ENCODE results near the gene ATP11A. TPM values are rescaled to one million over a fixed set of nuclear protein-coding genes. Genes with fewer than 3 reads are reported as not detected.

The ATP11A gene
- total and polyA plus RNA-seq, 9 of the 15 experiments (the other 6 are each of a cell fraction or from before 2014, with no cell fraction given) = 0.38 to 34.2 (median 4.2) TPM

DNA sequence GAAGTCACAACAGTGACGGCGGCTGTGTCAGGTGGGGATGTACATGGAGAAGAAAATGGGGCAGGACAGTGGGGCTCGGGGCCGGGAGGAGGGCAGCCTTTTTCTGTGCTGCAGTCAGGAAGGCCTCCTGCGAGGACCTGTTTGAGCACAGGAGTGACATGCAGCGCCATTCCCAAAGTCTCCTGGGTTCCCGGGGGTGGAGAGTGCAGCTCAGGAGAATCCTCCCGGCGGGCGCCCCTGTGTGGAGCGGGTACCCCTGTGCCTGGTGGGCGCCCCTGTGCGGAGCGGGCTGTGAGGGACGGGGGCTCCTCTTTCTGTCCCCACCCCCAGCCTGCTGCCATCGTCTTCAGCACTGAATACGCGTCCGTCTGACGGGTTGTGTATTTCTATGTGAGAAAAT is 62.4 kb downstream of the ATP11A start:
- no peak overlapping the region for H3K9ac ChIP-seq (ENCODE audit: insufficient read depth in 1 of 2, low read depth in 2 of 2, low read length in 2 of 2)
- no peaks in the 10 kb centered on the region; the same call in 2 of the 3 replicates for H3K36me3 ChIP-seq (ENCODE audit: control insufficient read depth, insufficient read depth, low read length)
- no peak overlapping the region for H3K4me2 ChIP-seq (ENCODE audit: insufficient read depth, low read length)
- H2AFZ ChIP-seq (ENCODE audit: low read depth, low read length) = no peak overlapping the region
- no peaks in the 10 kb centered on the region for H3K9me3 ChIP-seq (replicated peaks; ENCODE audit: control insufficient read depth, insufficient read depth, low read depth, low read length)
- intact Hi-C loops (cut with micrococcal nuclease) (no loop called here), in situ Hi-C loops (cut with MboI) (no loop called here)
- H3K4me3 ChIP-seq = no peak overlapping the region
- FAIRE-seq (no peak), ATAC-seq (no peak), DNase-seq (ENCODE audit: extremely low read depth in 1 of 4, low spot score in 3 of 4) (no peak)
- H3K4me1 ChIP-seq (replicated peaks in 1 of 2; ENCODE audit: control insufficient read depth in 2 of 2, insufficient read depth in 2 of 2, low read length in 2 of 2) = peaks cover 0 to 8% of the 10 kb centered on the region in 2 experiments; a peak in 2 of 5 replicates
- peaks cover 7% of the 10 kb centered on the region; the same call in 1 of the 2 replicates for H4K20me1 ChIP-seq (replicated peaks; ENCODE audit: control insufficient read depth, insufficient read depth, low read length)
- H3K79me2 ChIP-seq (ENCODE audit: control insufficient read depth, insufficient read depth, low read length) = no peaks in the 10 kb centered on the region; the same call in none of the 3 replicates
- ChIA-PET CTCF (ENCODE audit: low intra/inter-chr PET ratio) (no interaction called here), POLR2A (no interaction called here)
- H3K9me1 ChIP-seq (ENCODE audit: control insufficient read depth, insufficient read depth, low read length) = no peaks in the 10 kb centered on the region
- no TSS peak for BruUV-seq (replicated peaks)
- no peaks in the 10 kb centered on the region for H3K27me3 ChIP-seq (ENCODE audit: control insufficient read depth in 2 of 2, insufficient read depth in 2 of 2, low read length in 2 of 2)
- no peak overlapping the region for H3K27ac ChIP-seq (ENCODE audit: extremely low read depth, low read depth, low read length)
- 94% methylated on average over 12 of the region's 20 CpGs for WGBS (ENCODE audit: insufficient coverage, low coverage, missing lambda C conversion rate)
- no peak for TF ChIP-seq ESRRB (CRISPR knock-in tag; IDR thresholded peaks at IDR 0.05; ENCODE audit: borderline replicate concordance)
- TF ChIP-seq, protein P1, sequence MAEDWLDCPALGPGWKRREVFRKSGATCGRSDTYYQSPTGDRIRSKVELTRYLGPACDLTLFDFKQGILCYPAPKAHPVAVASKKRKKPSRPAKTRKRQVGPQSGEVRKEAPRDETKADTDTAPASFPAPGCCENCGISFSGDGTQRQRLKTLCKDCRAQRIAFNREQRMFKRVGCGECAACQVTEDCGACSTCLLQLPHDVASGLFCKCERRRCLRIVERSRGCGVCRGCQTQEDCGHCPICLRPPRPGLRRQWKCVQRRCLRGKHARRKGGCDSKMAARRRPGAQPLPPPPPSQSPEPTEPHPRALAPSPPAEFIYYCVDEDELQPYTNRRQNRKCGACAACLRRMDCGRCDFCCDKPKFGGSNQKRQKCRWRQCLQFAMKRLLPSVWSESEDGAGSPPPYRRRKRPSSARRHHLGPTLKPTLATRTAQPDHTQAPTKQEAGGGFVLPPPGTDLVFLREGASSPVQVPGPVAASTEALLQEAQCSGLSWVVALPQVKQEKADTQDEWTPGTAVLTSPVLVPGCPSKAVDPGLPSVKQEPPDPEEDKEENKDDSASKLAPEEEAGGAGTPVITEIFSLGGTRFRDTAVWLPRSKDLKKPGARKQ (CRISPR knock-in tag; IDR thresholded peaks at IDR 0.05) = no peak
- no peak for TF ChIP-seq SP1 (CRISPR knock-in tag; IDR thresholded peaks at IDR 0.05)
